CD4-positive, alpha-beta T cell (primary cell): ENCODE measurements around the gene TP53I11. TPM values are rescaled to one million over a fixed set of nuclear protein-coding genes. Genes with fewer than 3 reads are reported as not detected.
A peak's percentile ranks its signal among the peaks of the same experiment; 100 is the strongest.

ENCODE experiments used
- ATAC-seq: fragments of 200-7000 bp; cut with Tn5 transposase; one replicate; pipeline ENCODE4 v1.10.0; 2022; ENCODE audit warnings: mild to moderate bottlenecking; ENCODE audit not compliant: poor library complexity
- CTCF ChIA-PET: fragments of 350-600 bp; sonication (Branson Sonifier 250); formaldehyde crosslinking; loops from one replicate; lab custom pipeline; 2021; ENCODE audit warnings: antibody characterized with exemption, inconsistent platforms; lab: Charles Lee
- POLR2A ChIA-PET: fragments of 350-600 bp; sonication (Branson Sonifier 250); formaldehyde crosslinking; loops from one replicate; lab custom pipeline; 2021; ENCODE audit warnings: antibody characterized with exemption, inconsistent platforms; lab: Charles Lee
- DNase-seq, 14 experiments: peaks; one replicate each; pipeline ENCODE4 v3.0.0-alpha.2; 2013 to 2020; ENCODE audit warnings: mixed read lengths in 2 of 14
- H3K27ac ChIP-seq, 2 donors: one replicate each; pipeline versions ENCODE4 v1.5.1 to v1.7.0; 2013; ENCODE audit warnings: low read length in 2 of 2, low read depth in 1 of 2, mild to moderate bottlenecking in 1 of 2
- H3K27me3 ChIP-seq, 2 experiments: 1 replicate in 1 of 2; 2 replicates in 1 of 2; pipeline versions ENCODE4 v1.6.1 to v1.7.0; 2013; ENCODE audit warnings: low read length in 2 of 2, control low read depth in 1 of 2, mild to moderate bottlenecking in 1 of 2, moderate library complexity in 1 of 2; ENCODE audit not compliant: insufficient read depth in 2 of 2, control insufficient read depth in 1 of 2
- H3K36me3 ChIP-seq: one replicate; pipeline ENCODE4 v1.6.1; 2013; ENCODE audit warnings: low read length, control low read depth; ENCODE audit not compliant: insufficient read depth
- H3K4me1 ChIP-seq: one replicate; pipeline ENCODE4 v1.6.1; 2013; ENCODE audit warnings: low read length, control low read depth; ENCODE audit not compliant: insufficient read depth
- H3K4me3 ChIP-seq: one replicate; pipeline ENCODE4 v1.5.1; 2013; ENCODE audit warnings: mild to moderate bottlenecking, low read length, moderate library complexity
- H3K9me3 ChIP-seq, 2 experiments: 1 replicate in 1 of 2; 2 replicates in 1 of 2; pipeline versions ENCODE4 v1.6.1 to v1.7.0; 2013; ENCODE audit warnings: low read length in 2 of 2, mild to moderate bottlenecking in 2 of 2, control low read depth in 1 of 2, moderate library complexity in 1 of 2; ENCODE audit not compliant: control insufficient read depth in 1 of 2, insufficient read depth in 1 of 2
- H3K27ac Mint-ChIP-seq: one replicate; pipeline ENCODE4 v1.8.0; 2020; ENCODE audit warnings: mixed read lengths
- H3K27me3 Mint-ChIP-seq: one replicate; pipeline ENCODE4 v1.8.0; 2021; ENCODE audit warnings: mixed read lengths
- H3K36me3 Mint-ChIP-seq: one replicate; pipeline ENCODE4 v1.8.0; 2021; ENCODE audit warnings: low read depth, mixed read lengths
- H3K4me1 Mint-ChIP-seq: one replicate; pipeline ENCODE4 v1.8.0; 2021; ENCODE audit warnings: low read depth, mixed read lengths
- H3K4me3 Mint-ChIP-seq: one replicate; pipeline ENCODE4 v1.8.0; 2020; ENCODE audit warnings: mild to moderate bottlenecking, mixed read lengths
- H3K9me3 Mint-ChIP-seq: one replicate; pipeline ENCODE4 v1.8.0; 2020; ENCODE audit warnings: mixed read lengths
- CTCF ChIP-seq: fragments of 200-600 bp; IDR thresholded peaks from one replicate; pipeline ENCODE4 v1.8.0; 2022; ENCODE audit warnings: antibody characterized with exemption, mild to moderate bottlenecking
- intact Hi-C, 2 experiments: fragments of 100-400 bp; cut with DNase I in 1 of 2; cut with micrococcal nuclease in 1 of 2; formaldehyde crosslinking; loops; one replicate each; pipeline versions ENCODE4 v1.15.1 to v1.9.0; 2023 to 2025; cut with DNase I, micrococcal nuclease
- total RNA-seq, 174 experiments: library from RNA in 2 of 174; stranded (reverse) in 2 of 174; gene quantifications; one replicate each; pipeline ENCODE4 v1.2.3 and lab custom pipeline; 2021 to 2026

Gene TP53I11
- total RNA-seq, 2 experiments from 2014 or later, result 3.5 to 4.6 TPM

DNA sequence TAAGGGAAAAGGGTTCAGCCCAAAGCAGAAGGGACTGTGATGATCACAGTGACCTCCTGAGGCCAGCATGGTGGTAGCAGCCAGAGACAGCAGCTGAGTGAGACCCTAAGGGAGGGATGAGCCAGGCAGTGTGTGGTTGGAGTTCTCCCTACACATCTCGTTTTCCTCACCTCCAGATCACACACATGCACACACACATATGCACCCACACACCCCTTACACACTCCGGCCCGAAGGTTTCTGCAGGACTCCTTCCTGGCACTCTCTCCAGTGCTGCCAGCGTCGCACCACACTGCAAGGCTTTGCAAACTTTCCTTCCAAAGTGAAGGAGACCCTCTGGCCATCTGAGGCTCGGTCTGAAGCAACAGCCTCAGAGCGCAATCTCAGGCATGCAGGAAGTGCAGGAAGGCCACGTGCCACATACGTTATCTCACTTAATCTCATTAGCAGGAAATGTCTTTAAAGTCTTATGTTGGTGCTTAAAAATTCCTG, 26.9 kb upstream of the TP53I11 start:
- H3K36me3 ChIP-seq, result no peaks in the 10 kb centered on the region
- H3K4me1 ChIP-seq, result peaks cover 50% of the 10 kb centered on the region
- H3K27ac ChIP-seq, result no peak overlapping the region
- CTCF ChIA-PET, result interaction anchor here (1.6 kb wide), 1 partner anchor 50 kb away, joined by 3 read pairs; no protein-coding TSS in a partner anchor
- POLR2A ChIA-PET, result no interaction called here
- H3K9me3 Mint-ChIP-seq, result no peaks in the 10 kb centered on the region
- no peaks in the 10 kb centered on the region for H3K27me3 ChIP-seq
- H3K9me3 ChIP-seq, result no peaks in the 10 kb centered on the region
- ATAC-seq (peak; percentile 54), DNase-seq (peak in 4 of 14 experiments; percentile 34 to 59 (median 35))
- H3K27ac Mint-ChIP-seq, result no peak overlapping the region
- no peak for TF ChIP-seq CTCF
- intact Hi-C loops, result no loop called here
- no peaks in the 10 kb centered on the region for H3K36me3 Mint-ChIP-seq
- no peak overlapping the region for H3K4me3 Mint-ChIP-seq
- no peaks in the 10 kb centered on the region for H3K4me1 Mint-ChIP-seq
- H3K27me3 Mint-ChIP-seq, result no peaks in the 10 kb centered on the region
- no peak overlapping the region for H3K4me3 ChIP-seq

DNA sequence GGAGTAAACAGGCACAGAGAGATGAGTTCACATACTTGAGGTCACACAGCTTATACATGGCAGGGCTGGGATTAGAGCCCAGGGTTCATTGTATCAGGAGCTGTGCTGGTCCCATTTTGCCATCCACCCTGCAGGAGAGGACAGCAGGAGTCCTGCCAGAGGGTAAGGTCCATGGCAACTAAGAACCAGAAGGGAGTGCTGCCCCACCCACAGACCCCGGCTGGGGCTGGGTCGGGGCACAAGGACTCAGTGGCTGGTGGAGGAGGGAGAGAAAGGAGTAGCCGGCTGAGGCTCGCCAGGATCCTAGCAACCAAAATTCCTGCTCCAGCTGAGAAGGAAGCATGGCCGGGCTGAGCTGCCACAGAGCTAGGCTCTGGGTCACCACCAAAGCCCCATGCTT, 25.9 kb upstream of the TP53I11 start:
- no peak for TF ChIP-seq CTCF
- Mint-ChIP-seq H3K27me3 (no peaks in the 10 kb centered on the region), H3K4me1 (no peaks in the 10 kb centered on the region), H3K27ac (no peak overlapping the region), H3K36me3 (no peaks in the 10 kb centered on the region), H3K4me3 (no peak overlapping the region), H3K9me3 (no peaks in the 10 kb centered on the region)
- no peaks in the 10 kb centered on the region for H3K36me3 ChIP-seq
- H3K9me3 ChIP-seq, result no peaks in the 10 kb centered on the region
- peaks cover 50% of the 10 kb centered on the region for H3K4me1 ChIP-seq
- DNase-seq, result no peak
- H3K4me3 ChIP-seq, result no peak overlapping the region
- POLR2A ChIA-PET, result no interaction called here
- no peak overlapping the region for H3K27ac ChIP-seq
- CTCF ChIA-PET, result interaction anchor here (1.3 to 1.6 kb wide), 2 partner anchors 40 to 50 kb away, joined by 3 read pairs; no protein-coding TSS in a partner anchor
- H3K27me3 ChIP-seq, result no peaks in the 10 kb centered on the region
- ATAC-seq, result no peak
- intact Hi-C loops, result no loop called here

GRCh38 chr11:44974402-44975000, 23.8 kb upstream of the TP53I11 start:
- H3K27me3 ChIP-seq, result no peaks in the 10 kb centered on the region
- CTCF ChIA-PET, result no interaction called here
- Mint-ChIP-seq H3K4me1 (no peaks in the 10 kb centered on the region), H3K4me3 (no peak overlapping the region), H3K27me3 (no peaks in the 10 kb centered on the region), H3K27ac (no peak overlapping the region), H3K9me3 (no peaks in the 10 kb centered on the region), H3K36me3 (no peaks in the 10 kb centered on the region)
- no peak overlapping the region for H3K4me3 ChIP-seq
- H3K9me3 ChIP-seq, result no peaks in the 10 kb centered on the region
- no peak for ATAC-seq
- POLR2A ChIA-PET, result no interaction called here
- no peaks in the 10 kb centered on the region for H3K36me3 ChIP-seq
- peaks cover 31% of the 10 kb centered on the region for H3K4me1 ChIP-seq
- intact Hi-C loops, result no loop called here
- no peak for DNase-seq
- TF ChIP-seq CTCF, result no peak
- H3K27ac ChIP-seq, result no peak overlapping the region
